SU-DHL-6 (cell line): Measurements from ENCODE around the gene CERS6.

ENCODE experiments used
- H2AFZ ChIP-seq: fragments of 200-600 bp; sonication (generic); 2 replicates; pipeline ENCODE4 v1.6.1; 2014; ENCODE audit warnings: low read depth, mild to moderate bottlenecking, moderate library complexity, mixed read lengths, antibody characterized with exemption, low read length; ENCODE audit not compliant: severe bottlenecking
- H3F3A ChIP-seq: fragments of 200-600 bp; shearing (Covaris generic); 2 replicates; pipeline ENCODE4 v1.6.0; 2016; ENCODE audit warnings: antibody characterized with exemption, mild to moderate bottlenecking; ENCODE audit not compliant: insufficient read depth
- H3K27ac ChIP-seq: fragments of 200-600 bp; sonication (generic); 2 replicates; pipeline ENCODE4 v1.5.1; 2016; ENCODE audit warnings: low read depth, mild to moderate bottlenecking, low read length, moderate library complexity, mixed read lengths
- H3K27me3 ChIP-seq: fragments of 200-600 bp; sonication (generic), shearing (Covaris generic); 2 replicates; pipeline ENCODE4 v1.6.0; 2014; ENCODE audit warnings: mild to moderate bottlenecking, low read length
- H3K36me3 ChIP-seq: fragments of 200-600 bp; sonication (generic); 2 replicates; pipeline ENCODE4 v1.6.1; 2014; ENCODE audit warnings: mild to moderate bottlenecking, low read length, mixed read lengths
- H3K4me2 ChIP-seq: fragments of 300-600, 200-600 bp; shearing (Covaris generic), sonication (generic); 2 replicates; pipeline ENCODE4 v1.6.0; 2014; ENCODE audit warnings: low read length, low read depth, mild to moderate bottlenecking; ENCODE audit not compliant: poor library complexity, severe bottlenecking
- H3K4me3 ChIP-seq: fragments of 200-600 bp; sonication (generic); 2 replicates; pipeline ENCODE4 v1.5.1; 2014; ENCODE audit warnings: antibody characterized with exemption, low read length, mild to moderate bottlenecking, mixed read lengths; ENCODE audit not compliant: insufficient read depth, poor library complexity, severe bottlenecking
- H3K79me2 ChIP-seq: fragments of 200-600 bp; sonication (generic); 2 replicates; pipeline ENCODE4 v1.6.1; 2014; ENCODE audit warnings: mild to moderate bottlenecking, low read length, moderate library complexity; ENCODE audit not compliant: insufficient read depth
- H3K9ac ChIP-seq: fragments of 200-600 bp; sonication (generic); 2 replicates; pipeline ENCODE4 v1.7.0; 2014; ENCODE audit warnings: mild to moderate bottlenecking, low read length
- H3K9me2 ChIP-seq: fragments of 200-600 bp; sonication (generic); replicated peaks from 2 replicates; pipeline ENCODE4 v1.6.1; 2014; ENCODE audit warnings: low read length; ENCODE audit not compliant: insufficient read depth
- H3K9me3 ChIP-seq: fragments of 200-600 bp; sonication (generic); 2 replicates; pipeline ENCODE4 v1.6.1; 2014; ENCODE audit warnings: low read length, mixed read lengths; ENCODE audit not compliant: insufficient read depth
- H4K20me1 ChIP-seq: fragments of 200-600 bp; sonication (generic); 2 replicates; pipeline ENCODE4 v1.6.1; 2014; ENCODE audit warnings: low read depth, mild to moderate bottlenecking, antibody characterized with exemption, low read length, moderate library complexity, mixed read lengths
- CTCF ChIP-seq: fragments of 200-600 bp; sonication (generic); IDR thresholded peaks from one replicate; pipeline ENCODE4 v1.5.1; 2017; ENCODE audit warnings: antibody characterized with exemption, mild to moderate bottlenecking, low read length, moderate library complexity; ENCODE audit not compliant: insufficient read depth, poor library complexity, severe bottlenecking
- EZH2phosphoT487 ChIP-seq: fragments of 200-600 bp; sonication (generic), shearing (Covaris generic); conservative IDR thresholded peaks from 2 replicates; pipeline ENCODE4 v1.6.1; 2018; ENCODE audit warnings: mild to moderate bottlenecking, antibody characterized with exemption, low read length, moderate library complexity, mixed read lengths

Gene CERS6

GRCh38 chr2:168671932-168672331 lies 215.9 kb downstream of the CERS6 start:
- Histone ChIP-seq H3K9ac (no peak overlapping the region), H3K9me2 (no peaks in the 10 kb centered on the region), H3K36me3 (no peaks in the 10 kb centered on the region), H3K27ac (no peak overlapping the region), H3K27me3 (no peaks in the 10 kb centered on the region), H2AFZ (no peak overlapping the region), H3K4me2 (no peak overlapping the region), H3K9me3 (no peaks in the 10 kb centered on the region), H3K79me2 (no peaks in the 10 kb centered on the region), H3F3A (no peaks in the 10 kb centered on the region), H3K4me3 (no peak overlapping the region), H4K20me1 (no peaks in the 10 kb centered on the region)
- TF ChIP-seq EZH2phosphoT487: no peak
- TF ChIP-seq CTCF: no peak

- no peaks in the 10 kb centered on the region for H3K36me3 ChIP-seq
- TF ChIP-seq EZH2phosphoT487 (no peak), CTCF (no peak)
- no peak overlapping the region for H3K4me2 ChIP-seq
- H3K27ac ChIP-seq: no peak overlapping the region
- no peaks in the 10 kb centered on the region for H3K79me2 ChIP-seq
- H3K9me3 ChIP-seq: no peaks in the 10 kb centered on the region
- no peaks in the 10 kb centered on the region for H4K20me1 ChIP-seq
- H3K9ac ChIP-seq: no peak overlapping the region
- H2AFZ ChIP-seq: no peak overlapping the region
- no peaks in the 10 kb centered on the region for H3K9me2 ChIP-seq
- H3K4me3 ChIP-seq: no peak overlapping the region
- no peaks in the 10 kb centered on the region for H3F3A ChIP-seq
- no peaks in the 10 kb centered on the region for H3K27me3 ChIP-seq
Measured at GRCh38 chr2:168673265-168674189, 217.5 kb downstream of the CERS6 start.

- Histone ChIP-seq H3K9ac (no peak overlapping the region), H3K9me3 (no peaks in the 10 kb centered on the region), H3K79me2 (no peaks in the 10 kb centered on the region), H2AFZ (no peak overlapping the region), H3K4me3 (no peak overlapping the region), H3F3A (no peaks in the 10 kb centered on the region), H3K36me3 (no peaks in the 10 kb centered on the region), H3K27ac (no peak overlapping the region), H4K20me1 (no peaks in the 10 kb centered on the region), H3K9me2 (no peaks in the 10 kb centered on the region), H3K4me2 (no peak overlapping the region), H3K27me3 (no peaks in the 10 kb centered on the region)
- TF ChIP-seq EZH2phosphoT487 (no peak), CTCF (no peak)
Measured at GRCh38 chr2:168678153-168678853, 222.2 kb downstream of the CERS6 start.
